Right cardiac atrium (tissue), 5 donors: Measurements from ENCODE around the gene BMPR2. TPM values are rescaled to one million over a fixed set of nuclear protein-coding genes. Genes with fewer than 3 reads are reported as not detected.
"Not testable (repeated sequence)": the region's sequence is repeated elsewhere in the genome, so short reads cannot be mapped to it uniquely, and the experiment has no call there.

ENCODE experiments used
- ATAC-seq, 2 donors: fragments of 200-7000 bp; cut with Tn5 transposase; one replicate each; pipeline versions ENCODE4 v1.8.0 to v1.9.1; 2020; ENCODE audit warnings: moderate library complexity in 2 of 2, mild to moderate bottlenecking in 1 of 2
- DNase-seq, 3 donors: peaks; one replicate each; pipeline ENCODE4 v3.0.0-alpha.2; 2020
- H3K27ac ChIP-seq: one replicate; pipeline ENCODE4 v1.5.1; 2013; ENCODE audit warnings: mild to moderate bottlenecking, low read length, control low read depth, moderate library complexity
- H3K27me3 ChIP-seq: one replicate; pipeline ENCODE4 v1.6.1; 2013; ENCODE audit not compliant: control insufficient read depth, insufficient read depth
- H3K4me1 ChIP-seq: one replicate; pipeline ENCODE4 v1.6.1; 2013; ENCODE audit warnings: low read length; ENCODE audit not compliant: control insufficient read depth, insufficient read depth
- H3K4me3 ChIP-seq: one replicate; pipeline ENCODE4 v1.5.1; 2013; ENCODE audit warnings: low read length, control low read depth
- H3K9me3 ChIP-seq: one replicate; pipeline ENCODE4 v1.6.1; 2013; ENCODE audit warnings: low read length; ENCODE audit not compliant: control insufficient read depth
- WGBS: extraction: QIAGEN DNeasy Blood & Tissue Kit; methylation state at CpG from one replicate; pipeline ENCODE4 v1.1.7; 2013; 5-methylcytosine and 5-hydroxymethylcytosine counted together
- intact Hi-C, 4 donors: fragments of 100-400 bp; cut with DNase I; formaldehyde crosslinking; loops; one replicate each; pipeline versions ENCODE4 v1.11.0 to v1.14.0; 2022 to 2023
- polyA plus RNA-seq: library from polyadenylated mRNA; stranded (reverse); fragments of 200-250 nt; gene quantifications from one replicate; pipeline ENCODE4 v1.2.3, GENCODE V29; 2013
- total RNA-seq, 4 donors: library from RNA; stranded (reverse); fragmentation: NEBNext Ultra II Directional; extraction: Animal tissue kit (Norgen Biotek cat#: 25700); gene quantifications; one replicate each; pipeline ENCODE4 v1.2.1, GENCODE V29; 2021
- donor health status: healthy with polysubstance abuse.
- donor health status: DM: no; HTN: yes; CAD: no.
- donor health status: DM: no; HTN: no; CAD: no.
- donor health status: DM: no; HTN: yes; CAD: no; lungs with severe emphysema.
- donor health status: DM: yes; HTN: yes; CAD: no.

The BMPR2 gene
- total and polyA plus RNA-seq, 5 donors, result 14.9 to 64.7 (median 53.8) TPM

DNA sequence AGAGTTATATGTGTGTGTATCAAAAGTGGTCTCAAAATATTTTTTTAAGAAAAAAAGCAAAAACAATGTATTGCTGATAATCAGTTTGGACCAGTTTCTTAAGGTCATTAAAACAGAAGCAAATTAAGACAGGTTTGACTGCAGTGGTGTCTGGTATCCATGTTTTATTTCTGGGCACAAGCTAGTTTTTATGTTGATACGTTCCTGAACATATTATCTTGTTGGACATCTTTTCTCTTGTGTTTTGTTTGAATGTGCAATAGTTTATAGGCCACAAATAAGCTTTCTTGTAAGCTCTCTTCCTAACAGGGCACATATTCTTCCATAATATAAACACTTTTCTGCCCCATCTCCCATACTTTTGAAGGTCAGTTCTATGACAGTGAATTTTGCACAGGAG, 184.1 kb downstream of the BMPR2 start:
- no peak overlapping the region for H3K27ac ChIP-seq
- H3K27me3 ChIP-seq, result no peaks in the 10 kb centered on the region
- no peaks in the 10 kb centered on the region for H3K4me1 ChIP-seq
- ATAC-seq (no peak), DNase-seq (no peak)
- H3K4me3 ChIP-seq, result no peak overlapping the region
- 59% methylated on average over 1 of the region's 1 CpG for WGBS
- no peaks in the 10 kb centered on the region for H3K9me3 ChIP-seq
- intact Hi-C loops, result no loop called here

DNA sequence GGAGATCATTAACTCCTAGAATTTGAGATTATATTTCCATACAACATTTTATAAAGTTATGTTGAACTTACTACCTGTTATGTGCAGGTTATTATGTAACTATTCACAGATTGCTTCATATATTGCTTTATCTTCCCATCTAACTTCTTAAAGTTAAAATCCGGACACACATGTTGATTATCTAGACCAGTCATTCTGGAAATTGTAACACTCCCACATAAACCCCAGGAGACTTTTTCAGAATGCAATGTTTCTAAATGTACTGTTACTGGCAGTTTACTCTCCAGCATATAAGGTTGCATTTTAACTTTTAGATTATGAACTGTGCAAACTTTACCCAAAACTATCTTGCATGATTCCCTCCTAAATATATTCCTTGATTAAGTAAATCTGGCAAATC, 188.1 kb downstream of the BMPR2 start:
- 31% methylated on average over 1 of the region's 1 CpG for WGBS
- no peak for ATAC-seq
- Histone ChIP-seq H3K4me3 (no peak overlapping the region), H3K27me3 (no peaks in the 10 kb centered on the region), H3K4me1 (no peaks in the 10 kb centered on the region), H3K27ac (no peak overlapping the region), H3K9me3 (no peaks in the 10 kb centered on the region)
- intact Hi-C loops, result no loop called here
- no peak for DNase-seq

DNA sequence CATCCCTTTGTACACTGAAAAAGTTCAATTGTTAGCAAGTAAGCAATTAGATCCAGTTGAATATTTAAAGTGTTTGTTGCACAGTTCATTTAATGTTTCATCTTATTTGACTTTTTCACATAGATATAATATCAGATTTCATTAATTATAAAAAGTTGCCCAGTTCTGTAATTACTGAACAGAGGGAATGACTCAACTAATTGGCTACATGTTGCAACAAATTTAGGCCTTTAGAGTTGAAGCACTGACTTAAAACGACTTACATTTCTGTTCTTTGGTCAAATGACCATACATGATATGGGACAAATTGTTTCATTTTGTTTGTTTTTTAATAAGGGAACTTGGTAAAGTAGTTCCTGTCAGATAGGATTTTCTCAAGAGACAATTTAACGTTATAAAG, 190.2 kb downstream of the BMPR2 start:
- no peak overlapping the region for H3K4me3 ChIP-seq
- H3K27ac ChIP-seq, result no peak overlapping the region
- intact Hi-C loops, result no loop called here
- no peaks in the 10 kb centered on the region for H3K27me3 ChIP-seq
- no peaks in the 10 kb centered on the region for H3K9me3 ChIP-seq
- 48% methylated on average over 2 of the region's 2 CpGs for WGBS
- no peaks in the 10 kb centered on the region for H3K4me1 ChIP-seq
- DNase-seq, result no peak
- ATAC-seq, result no peak

GRCh38 chr2:202574541-202574940, 198.4 kb downstream of the BMPR2 start:
- Histone ChIP-seq H3K9me3 (no peaks in the 10 kb centered on the region), H3K27me3 (no peaks in the 10 kb centered on the region), H3K4me3 (no peak overlapping the region), H3K4me1 (no peaks in the 10 kb centered on the region), H3K27ac (no peak overlapping the region)
- DNase-seq (no peak), ATAC-seq (no peak)
- 82% methylated on average over 2 of the region's 2 CpGs for WGBS
- intact Hi-C loops, result no loop called here

DNA sequence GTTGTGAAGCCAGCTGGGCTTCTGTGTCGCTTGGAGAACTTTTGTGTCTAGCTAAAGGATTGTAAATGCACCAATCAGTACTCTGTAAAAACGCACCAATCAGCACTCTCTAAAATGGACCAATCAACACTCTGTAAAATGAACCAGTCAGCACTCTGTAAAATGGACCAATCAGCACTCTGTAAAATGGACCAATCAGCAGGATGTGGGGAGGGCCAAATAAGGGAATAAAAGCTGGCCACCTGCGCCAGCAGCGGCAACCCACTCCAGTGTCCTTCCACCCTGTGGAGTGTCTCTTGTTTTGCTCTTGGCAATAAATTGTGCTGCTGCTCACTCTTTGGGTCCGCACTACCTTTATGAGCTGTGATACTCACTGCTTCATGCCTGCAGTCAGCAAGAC, 199.1 kb downstream of the BMPR2 start:
- H3K9me3 ChIP-seq, H3K27me3 ChIP-seq, DNase-seq, H3K27ac ChIP-seq, intact Hi-C loops, ATAC-seq, H3K4me3 ChIP-seq, H3K4me1 ChIP-seq: not testable (repeated sequence)
- WGBS, result 96% methylated on average over 5 of the region's 5 CpGs

DNA sequence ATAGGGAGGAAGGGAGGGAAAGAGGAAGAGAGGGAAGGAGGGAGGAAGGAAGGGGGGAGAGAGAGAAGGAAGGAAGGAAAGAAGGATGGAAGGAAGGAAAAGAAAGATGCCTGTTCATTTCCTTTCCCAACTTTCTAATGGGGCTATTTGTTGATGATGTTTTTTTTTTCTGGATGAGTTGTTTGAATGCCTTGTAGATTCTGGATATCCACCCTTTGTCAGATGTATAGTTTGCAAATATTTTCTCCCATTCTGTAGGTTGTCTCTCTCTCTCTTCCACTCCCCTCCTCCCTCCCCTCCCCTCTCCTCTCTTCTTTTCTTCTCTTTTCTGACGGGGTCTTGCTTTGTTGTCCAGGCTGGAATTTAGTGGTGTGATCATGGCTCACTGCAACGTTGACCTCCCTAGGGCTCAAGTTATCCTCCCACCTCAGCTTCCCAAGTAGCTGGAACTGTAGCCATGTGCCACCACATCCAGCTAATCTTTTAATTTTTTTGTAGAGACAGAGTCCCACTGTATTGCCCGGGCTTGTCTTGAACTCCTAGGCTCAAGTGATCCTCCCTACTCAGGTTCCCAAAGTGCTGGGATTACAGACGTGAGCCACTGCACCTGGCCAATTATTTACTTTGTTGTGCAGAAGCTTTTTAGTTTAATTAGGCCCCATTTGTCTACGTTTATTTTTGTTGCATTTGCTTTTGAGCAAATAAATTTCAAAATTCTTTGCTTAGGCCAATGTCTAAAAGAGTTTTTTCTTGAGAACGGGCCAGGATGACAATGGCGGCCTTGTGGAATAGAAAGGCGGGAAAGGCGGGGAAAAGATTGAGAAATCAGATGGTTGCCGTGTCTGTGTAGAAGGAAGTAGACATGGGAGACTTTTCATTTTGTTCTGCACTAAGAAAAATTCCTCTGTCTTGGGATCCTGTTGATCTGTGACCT, 201.4 kb downstream of the BMPR2 start:
- no peaks in the 10 kb centered on the region for H3K4me1 ChIP-seq
- no peaks in the 10 kb centered on the region for H3K9me3 ChIP-seq
- 82% methylated on average over 9 of the region's 10 CpGs for WGBS
- ATAC-seq (no peak), DNase-seq (no peak)
- H3K4me3 ChIP-seq, result no peak overlapping the region
- no peak overlapping the region for H3K27ac ChIP-seq
- no peaks in the 10 kb centered on the region for H3K27me3 ChIP-seq
- intact Hi-C loops, result no loop called here

- ATAC-seq, H3K27me3 ChIP-seq, H3K27ac ChIP-seq, H3K4me3 ChIP-seq, DNase-seq, H3K9me3 ChIP-seq, H3K4me1 ChIP-seq, intact Hi-C loops: not testable (repeated sequence)
- WGBS, result 90% methylated on average over 7 of the region's 7 CpGs
Measured at GRCh38 chr2:202582846-202583245, 206.7 kb downstream of the BMPR2 start.

- ATAC-seq (no peak), DNase-seq (no peak)
- intact Hi-C loops, result no loop called here
- Histone ChIP-seq H3K4me3 (no peak overlapping the region), H3K4me1 (no peaks in the 10 kb centered on the region), H3K27me3 (no peaks in the 10 kb centered on the region), H3K9me3 (no peaks in the 10 kb centered on the region), H3K27ac (no peak overlapping the region)
- 94% methylated on average over 2 of the region's 2 CpGs for WGBS
Measured at GRCh38 chr2:202583709-202584219, 207.6 kb downstream of the BMPR2 start.

GRCh38 chr2:202588647-202589581, 212.8 kb downstream of the BMPR2 start:
- Histone ChIP-seq H3K4me1 (no peaks in the 10 kb centered on the region), H3K27ac (no peak overlapping the region), H3K27me3 (no peaks in the 10 kb centered on the region), H3K9me3 (no peaks in the 10 kb centered on the region), H3K4me3 (peak overlapping the region; percentile 11)
- peak; percentile 89 to 90 for ATAC-seq
- peak; percentile 65 to 88 (median 72) for DNase-seq
- 34% methylated on average over 17 of the region's 17 CpGs for WGBS
- intact Hi-C loops, result no loop called here

DNA sequence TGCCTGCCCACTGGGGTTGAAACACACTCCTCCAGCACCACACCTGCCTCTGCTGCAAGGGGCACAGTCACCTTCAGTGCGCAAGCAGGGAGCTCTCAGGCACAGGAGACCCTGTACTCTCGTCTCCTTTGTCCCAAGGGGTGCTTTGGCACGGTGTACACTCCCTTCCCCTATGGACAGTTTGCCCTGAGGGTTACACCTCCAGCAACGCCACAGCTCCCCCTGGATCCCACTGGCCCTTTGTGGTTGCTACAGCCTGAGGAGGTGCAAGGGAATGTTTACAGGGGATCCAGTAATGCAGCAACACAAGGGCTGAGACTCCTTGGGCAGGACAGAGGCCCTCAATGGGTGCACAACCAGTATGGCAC, 213.4 kb downstream of the BMPR2 start:
- H3K27ac ChIP-seq, result no peak overlapping the region
- H3K9me3 ChIP-seq, result no peaks in the 10 kb centered on the region
- H3K27me3 ChIP-seq, result no peaks in the 10 kb centered on the region
- no peaks in the 10 kb centered on the region for H3K4me1 ChIP-seq
- H3K4me3 ChIP-seq, result no peak overlapping the region
- no peak for DNase-seq
- peak; percentile 12 to 23 for ATAC-seq
- intact Hi-C loops, result no loop called here
- WGBS, result 92% methylated on average over 4 of the region's 4 CpGs

DNA sequence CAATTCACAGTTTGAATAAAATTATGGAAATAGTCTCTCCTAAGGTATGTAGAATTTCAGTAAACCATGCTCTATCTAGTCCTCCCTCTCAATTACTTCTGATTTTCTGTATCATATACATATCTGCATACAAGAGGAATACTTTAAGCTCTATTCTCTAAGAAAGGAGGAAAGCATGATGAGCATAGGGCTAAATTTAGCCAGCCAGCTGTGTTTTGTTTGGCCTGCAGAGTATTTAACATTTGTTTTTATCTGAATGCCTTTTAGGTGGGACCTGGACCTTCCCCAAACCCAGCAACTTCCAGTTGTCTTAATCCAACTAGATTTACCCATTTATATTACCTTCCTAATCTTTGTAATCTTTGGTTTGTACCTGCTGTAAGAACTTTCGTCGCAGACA, 216.4 kb downstream of the BMPR2 start:
- Histone ChIP-seq H3K27me3 (no peaks in the 10 kb centered on the region), H3K9me3 (no peaks in the 10 kb centered on the region), H3K4me3 (no peak overlapping the region), H3K4me1 (no peaks in the 10 kb centered on the region), H3K27ac (no peak overlapping the region)
- intact Hi-C loops, result no loop called here
- no peak for DNase-seq
- no peak for ATAC-seq
- 63% methylated on average over 2 of the region's 2 CpGs for WGBS
